GM12864 (cell line): ENCODE results near the gene TRMT10C.
"Not testable (repeated sequence)": the region's sequence is repeated elsewhere in the genome, so short reads cannot be mapped to it uniquely, and the experiment has no call there.

Experiments
- DNase-seq: peaks from one replicate; pipeline ENCODE4 v3.0.0-alpha.2; 2011; ENCODE audit warnings: low read depth
- H3K4me3 ChIP-seq: 2 replicates; pipeline ENCODE4 v1.5.1; 2011; ENCODE audit warnings: mild to moderate bottlenecking, low read depth, low read length, control low read depth
- TF ChIP-seq, protein P1 (sequence below): IDR thresholded peaks from 2 replicates; pipeline ENCODE4 v1.5.1; 2011; ENCODE audit warnings: low read depth, mild to moderate bottlenecking, moderate library complexity, low read length, control low read depth, inconsistent platforms; ENCODE audit errors: missing control alignments

Gene TRMT10C

DNA sequence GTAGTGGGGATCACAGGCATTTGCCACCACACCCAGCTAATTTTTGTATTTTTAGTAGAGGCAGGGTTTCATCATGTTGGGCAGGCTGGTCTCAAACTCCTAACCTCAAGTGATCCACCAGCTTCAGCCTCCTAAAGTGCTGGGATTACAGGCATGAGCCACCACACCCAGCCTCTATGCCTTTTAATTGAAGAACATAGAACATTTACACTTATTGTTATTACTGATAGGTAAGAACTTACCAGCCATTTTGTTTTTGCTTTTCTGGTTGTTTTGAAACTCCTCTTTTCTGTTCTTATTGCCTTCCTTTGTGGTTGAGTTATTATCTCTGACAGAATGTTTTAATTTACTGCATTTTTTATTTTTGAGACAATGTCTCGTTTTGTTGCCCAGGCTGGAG lies 41.5 kb downstream of the TRMT10C start:
- TF ChIP-seq, protein P1, sequence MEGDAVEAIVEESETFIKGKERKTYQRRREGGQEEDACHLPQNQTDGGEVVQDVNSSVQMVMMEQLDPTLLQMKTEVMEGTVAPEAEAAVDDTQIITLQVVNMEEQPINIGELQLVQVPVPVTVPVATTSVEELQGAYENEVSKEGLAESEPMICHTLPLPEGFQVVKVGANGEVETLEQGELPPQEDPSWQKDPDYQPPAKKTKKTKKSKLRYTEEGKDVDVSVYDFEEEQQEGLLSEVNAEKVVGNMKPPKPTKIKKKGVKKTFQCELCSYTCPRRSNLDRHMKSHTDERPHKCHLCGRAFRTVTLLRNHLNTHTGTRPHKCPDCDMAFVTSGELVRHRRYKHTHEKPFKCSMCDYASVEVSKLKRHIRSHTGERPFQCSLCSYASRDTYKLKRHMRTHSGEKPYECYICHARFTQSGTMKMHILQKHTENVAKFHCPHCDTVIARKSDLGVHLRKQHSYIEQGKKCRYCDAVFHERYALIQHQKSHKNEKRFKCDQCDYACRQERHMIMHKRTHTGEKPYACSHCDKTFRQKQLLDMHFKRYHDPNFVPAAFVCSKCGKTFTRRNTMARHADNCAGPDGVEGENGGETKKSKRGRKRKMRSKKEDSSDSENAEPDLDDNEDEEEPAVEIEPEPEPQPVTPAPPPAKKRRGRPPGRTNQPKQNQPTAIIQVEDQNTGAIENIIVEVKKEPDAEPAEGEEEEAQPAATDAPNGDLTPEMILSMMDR, result no peak
- no peak overlapping the region for H3K4me3 ChIP-seq
- DNase-seq, result no peak

DNA sequence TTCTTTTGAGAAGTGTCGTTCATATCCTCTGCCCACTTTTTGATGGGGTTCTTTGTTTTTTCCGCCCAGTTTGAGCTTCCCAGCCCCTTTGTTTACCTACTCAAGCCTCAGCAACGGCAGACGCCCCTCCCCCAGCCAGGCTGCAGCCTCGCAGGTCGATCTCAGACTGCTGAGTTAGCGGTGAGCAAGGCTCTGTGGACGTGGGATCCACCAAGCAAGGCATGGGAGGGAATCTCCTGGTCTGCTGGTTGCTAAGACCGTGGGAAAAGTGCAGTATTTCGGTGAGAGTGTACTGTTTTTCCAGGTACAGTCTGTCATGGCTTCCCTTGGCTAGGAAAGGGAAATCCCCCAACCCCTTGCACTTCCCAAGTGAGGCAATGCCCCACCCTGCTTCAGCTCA lies 43.7 kb downstream of the TRMT10C start:
- H3K4me3 ChIP-seq, DNase-seq: not testable (repeated sequence)

DNA sequence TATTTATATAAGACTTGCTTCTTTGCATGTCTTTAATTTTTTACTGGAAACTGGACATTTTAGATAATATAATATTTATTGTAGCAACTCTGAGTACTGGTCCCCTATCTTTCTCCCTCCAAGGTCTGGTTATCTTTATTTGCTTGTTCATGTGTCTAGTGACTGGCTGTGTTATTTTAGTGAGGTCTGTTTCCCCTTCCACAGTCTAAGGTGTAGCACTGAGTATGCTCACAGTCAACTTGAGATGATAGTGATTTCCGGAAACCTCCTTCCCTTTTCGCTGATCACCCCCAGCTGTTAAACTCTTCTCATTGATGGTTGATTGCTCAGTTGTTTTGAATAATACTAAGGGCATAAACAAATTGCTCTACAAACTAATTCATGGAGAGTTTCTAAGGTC lies 49.4 kb downstream of the TRMT10C start:
- H3K4me3 ChIP-seq, result no peak overlapping the region
- TF ChIP-seq, protein P1, result no peak
- DNase-seq, result peak; percentile 50

DNA sequence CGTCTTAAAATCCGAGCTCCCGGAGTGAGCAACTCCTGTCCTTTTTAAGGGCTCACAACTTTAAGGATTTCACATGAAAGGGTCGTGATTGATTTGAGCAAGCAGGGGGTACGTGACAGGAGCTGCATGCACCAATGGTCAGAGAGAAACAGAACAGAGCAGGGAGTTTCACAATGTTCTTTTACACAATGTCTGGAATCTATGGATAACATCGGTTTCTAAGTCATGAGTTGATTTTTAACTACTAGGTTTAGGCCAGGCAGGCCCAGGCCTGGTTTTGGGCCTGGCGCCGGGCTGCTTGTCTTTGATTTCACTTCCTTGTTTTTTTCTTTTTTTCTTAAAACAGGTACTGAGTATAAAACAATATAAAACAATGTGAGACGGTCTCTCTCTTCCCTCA lies 51.3 kb downstream of the TRMT10C start:
- DNase-seq, H3K4me3 ChIP-seq: not testable (repeated sequence)

DNA sequence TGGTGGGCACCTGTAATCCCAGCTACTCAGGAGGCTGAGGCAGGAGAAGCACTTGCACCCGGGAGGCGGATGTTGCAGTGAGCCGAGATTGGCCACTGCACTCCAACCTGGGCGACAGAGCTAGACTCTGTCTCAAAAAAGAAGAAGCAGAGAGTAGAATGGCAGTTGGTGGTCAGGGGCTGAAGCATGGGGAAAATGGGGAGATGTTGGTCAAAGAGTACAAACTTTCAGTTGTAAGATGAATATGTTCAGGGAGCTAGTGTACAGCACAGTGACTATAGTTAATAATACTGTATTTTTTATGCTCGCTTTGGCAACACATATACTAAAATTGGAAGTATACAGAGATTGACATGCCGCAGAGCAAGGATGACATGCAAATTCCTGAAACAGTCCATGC lies 53.9 kb downstream of the TRMT10C start:
- DNase-seq, result peak; percentile 15
- TF ChIP-seq, protein P1, result no peak
- no peak overlapping the region for H3K4me3 ChIP-seq
